GM18951 (cell line): ENCODE data around the gene CCER1.

Experiments
- POLR2A ChIP-seq: IDR thresholded peaks from 4 replicates; pipeline ENCODE4 v1.6.1; 2011; ENCODE audit warnings: mild to moderate bottlenecking; ENCODE audit not compliant: insufficient read length, insufficient read depth; ENCODE audit errors: extremely low read depth
- in situ Hi-C: fragments of 300-500 bp; cut with MboI; formaldehyde crosslinking; loops from one replicate; pipeline ENCODE4 v1.12.0; 2022; ENCODE audit warnings: low sequenced_read_pairs, mixed read lengths, inconsistent platforms; ENCODE audit not compliant: unreplicated experiment

CCER1 gene, protein sequence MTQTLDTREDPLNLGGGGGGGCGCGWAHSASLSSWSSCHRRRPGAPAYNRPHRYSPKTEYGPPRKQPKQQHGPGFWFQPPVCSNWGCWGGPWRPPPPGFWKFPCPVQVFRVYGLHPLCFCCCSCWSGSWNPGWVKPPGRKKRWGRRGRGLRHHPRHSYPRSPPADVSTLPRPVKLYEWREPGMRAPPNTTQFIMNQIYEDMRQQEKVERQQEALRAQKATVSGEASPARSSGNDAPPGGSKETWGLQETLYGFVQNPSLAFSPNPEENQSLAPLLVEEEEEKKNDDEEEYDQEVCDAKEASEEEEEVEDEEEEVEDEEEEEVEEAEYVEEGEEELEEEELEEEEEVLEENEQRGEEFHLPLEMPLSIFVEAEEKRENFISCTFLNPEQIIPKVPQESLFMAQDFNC

GRCh38 chr12:90954921-90955320 lies at the start of gene CCER1:
Gene CCER1, minus strand, starts transcription at chr12:90955176. Its CDS starts 434 bp downstream, at chr12:90954742.
- in situ Hi-C loops, result no loop called here

DNA sequence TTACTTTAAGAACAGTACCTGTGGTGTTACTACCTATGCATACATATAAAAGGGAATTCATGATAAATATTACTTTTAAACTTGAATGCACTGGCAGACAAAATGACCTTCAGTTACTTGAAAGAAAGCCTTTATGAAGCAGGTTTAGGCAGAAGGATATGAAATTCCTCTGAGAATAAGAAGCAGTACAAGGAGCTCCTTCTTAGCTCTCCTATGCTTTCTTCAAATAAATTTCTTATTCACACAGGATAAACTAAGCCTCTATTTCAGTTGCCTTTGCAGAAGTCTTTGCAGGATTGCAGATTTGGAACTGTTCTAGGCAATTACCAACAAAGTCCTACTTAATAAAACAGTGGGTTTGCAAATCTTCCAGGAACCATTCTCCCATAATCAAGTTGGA lies 48.8 kb upstream of the CCER1 start:
- in situ Hi-C loops, result no loop called here
- no peak for TF ChIP-seq POLR2A

More at GRCh38 chr12:90954921-90955320, at the start of gene CCER1:
- no peak for TF ChIP-seq POLR2A

DNA sequence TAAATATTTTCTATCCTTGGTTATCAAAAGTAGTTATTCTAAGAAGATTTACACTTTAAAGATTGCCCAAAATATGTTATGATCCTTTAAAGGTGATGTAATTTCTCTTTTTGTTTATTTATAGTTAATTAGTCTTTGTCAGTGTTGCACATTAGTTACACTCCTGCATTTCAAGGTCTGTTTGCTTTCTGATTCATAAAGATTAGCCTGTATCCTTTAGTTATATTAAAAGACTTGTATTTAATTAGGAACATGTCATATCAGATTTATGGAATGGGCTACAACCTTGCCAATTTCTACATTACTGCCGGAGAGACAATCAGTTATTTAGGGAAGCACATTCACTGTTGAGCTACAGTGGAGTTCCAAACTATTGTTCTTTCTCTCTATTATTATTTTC lies 46.3 kb upstream of the CCER1 start:
- TF ChIP-seq POLR2A, result no peak
- in situ Hi-C loops, result no loop called here

DNA sequence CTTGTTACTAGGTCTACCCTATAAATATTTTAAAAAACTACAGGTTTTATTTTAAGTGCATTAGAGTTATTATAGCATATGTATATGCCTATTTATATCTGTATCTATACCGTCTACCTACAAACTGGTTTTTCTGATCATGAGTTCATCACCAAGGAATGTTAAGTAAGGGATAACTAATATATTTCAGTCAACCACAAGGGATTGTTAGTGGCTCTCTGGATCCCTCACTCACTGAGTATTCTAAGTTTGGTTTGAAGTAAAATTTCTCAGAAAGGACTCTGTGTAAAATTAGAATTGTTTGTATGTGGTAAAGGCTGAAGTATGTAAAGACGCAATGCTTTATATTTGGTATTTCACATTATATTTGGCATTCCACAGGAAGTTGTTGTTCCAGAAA lies 45.0 kb upstream of the CCER1 start:
- in situ Hi-C loops, result loop anchor here (25.0 kb wide), 1 partner anchor 312 kb away; no protein-coding TSS in a partner anchor
- no peak for TF ChIP-seq POLR2A

DNA sequence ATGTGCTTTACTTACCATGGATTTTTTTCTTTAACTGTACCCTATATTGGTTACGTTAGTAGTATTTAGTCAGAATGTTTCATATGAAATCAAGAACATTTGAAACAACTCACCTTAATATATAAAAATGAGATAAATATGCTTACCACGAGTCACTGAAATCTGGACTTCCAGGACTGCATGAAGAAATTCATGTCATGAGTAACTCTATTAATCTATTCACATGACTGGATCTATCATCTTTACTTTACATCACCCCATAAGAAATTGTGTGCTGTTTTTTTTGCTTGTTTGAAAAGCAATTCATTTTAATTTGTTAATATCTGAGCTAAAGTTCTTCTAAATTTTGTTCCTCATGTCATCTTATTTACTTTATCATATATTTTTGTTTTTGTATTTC lies 44.6 kb upstream of the CCER1 start:
- in situ Hi-C loops, result loop anchor here (25.0 kb wide), 1 partner anchor 313 kb away; no protein-coding TSS in a partner anchor
- no peak for TF ChIP-seq POLR2A

GRCh38 chr12:90995010-90995409 lies 40.0 kb upstream of the CCER1 start:
- in situ Hi-C loops, result loop anchor here (25.0 kb wide), 1 partner anchor 317 kb away; no protein-coding TSS in a partner anchor

GRCh38 chr12:90991952-90992465 lies 37.0 kb upstream of the CCER1 start:
- in situ Hi-C loops, result loop anchor here (25.0 kb wide), 1 partner anchor 320 kb away; no protein-coding TSS in a partner anchor
- no peak for TF ChIP-seq POLR2A

More at GRCh38 chr12:90995010-90995409, 40.0 kb upstream of the CCER1 start:
- no peak for TF ChIP-seq POLR2A

GRCh38 chr12:90990611-90991010 lies 35.6 kb upstream of the CCER1 start:
- in situ Hi-C loops, result loop anchor here (25.0 kb wide), 1 partner anchor 322 kb away; no protein-coding TSS in a partner anchor
- no peak for TF ChIP-seq POLR2A

- no peak for TF ChIP-seq POLR2A
- in situ Hi-C loops, result loop anchor here (25.0 kb wide), 1 partner anchor 323 kb away; no protein-coding TSS in a partner anchor
Measured at GRCh38 chr12:90989686-90990111, 34.7 kb upstream of the CCER1 start.

DNA sequence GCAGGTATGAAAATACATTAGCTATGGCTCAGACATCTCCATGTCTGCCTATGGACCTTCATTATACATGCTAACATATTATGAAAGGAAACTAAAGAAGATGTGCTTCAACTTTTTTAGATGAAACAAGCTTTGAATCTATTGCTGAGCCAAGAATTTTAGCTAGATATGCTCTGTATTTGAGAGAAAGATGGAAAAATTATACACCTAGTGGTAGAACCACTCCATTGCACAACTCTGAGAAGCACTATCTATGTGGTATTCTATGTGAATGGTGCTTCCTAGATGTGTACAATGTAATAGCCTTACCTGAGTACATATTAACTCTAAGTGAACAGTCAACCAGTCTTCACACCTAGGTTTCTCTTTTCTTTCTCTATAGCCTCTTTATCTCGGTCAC lies 32.5 kb upstream of the CCER1 start:
- in situ Hi-C loops, result loop anchor here (25.0 kb wide), 1 partner anchor 325 kb away; no protein-coding TSS in a partner anchor
- no peak for TF ChIP-seq POLR2A

DNA sequence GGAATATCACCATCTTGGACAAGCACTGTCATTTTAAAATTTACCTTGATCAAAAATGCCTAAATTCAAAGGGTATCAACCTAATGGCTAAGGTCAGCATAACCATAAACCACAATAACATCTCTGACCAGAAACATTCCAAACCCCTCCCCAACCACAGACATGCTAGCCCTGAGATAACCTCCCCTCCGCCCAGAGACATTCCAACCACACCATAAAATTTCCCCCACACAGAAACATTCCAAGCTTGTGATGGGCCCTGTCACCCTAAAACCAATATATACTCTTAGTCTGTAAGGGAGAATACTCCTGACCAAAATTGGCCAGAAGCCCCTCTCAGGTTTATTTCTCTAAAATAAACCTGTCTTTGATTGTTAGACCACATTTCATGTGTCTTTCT lies 32.1 kb upstream of the CCER1 start:
- in situ Hi-C loops, result loop anchor here (25.0 kb wide), 1 partner anchor 325 kb away; no protein-coding TSS in a partner anchor
- TF ChIP-seq POLR2A, result no peak

DNA sequence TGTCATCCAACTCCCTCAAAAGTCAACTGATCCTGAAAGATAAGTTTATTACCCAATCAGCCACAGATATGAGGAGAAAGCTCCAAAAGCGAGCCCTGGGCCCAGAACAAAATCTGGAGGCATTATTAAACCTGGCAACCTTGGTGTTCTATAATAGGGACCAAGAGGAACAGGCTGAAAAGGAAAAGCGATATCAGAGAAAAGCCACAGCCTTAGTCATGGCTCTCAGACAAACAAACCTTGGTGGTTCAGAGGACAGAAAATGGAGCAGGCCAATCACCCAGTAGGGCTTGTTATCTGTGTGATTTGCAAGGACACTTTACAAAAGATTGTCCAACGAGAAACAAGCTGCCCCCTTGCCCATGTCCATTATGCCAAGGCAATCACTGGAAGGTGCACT lies 30.4 kb upstream of the CCER1 start:
- in situ Hi-C loops, result loop anchor here (25.0 kb wide), 1 partner anchor 327 kb away; no protein-coding TSS in a partner anchor

DNA sequence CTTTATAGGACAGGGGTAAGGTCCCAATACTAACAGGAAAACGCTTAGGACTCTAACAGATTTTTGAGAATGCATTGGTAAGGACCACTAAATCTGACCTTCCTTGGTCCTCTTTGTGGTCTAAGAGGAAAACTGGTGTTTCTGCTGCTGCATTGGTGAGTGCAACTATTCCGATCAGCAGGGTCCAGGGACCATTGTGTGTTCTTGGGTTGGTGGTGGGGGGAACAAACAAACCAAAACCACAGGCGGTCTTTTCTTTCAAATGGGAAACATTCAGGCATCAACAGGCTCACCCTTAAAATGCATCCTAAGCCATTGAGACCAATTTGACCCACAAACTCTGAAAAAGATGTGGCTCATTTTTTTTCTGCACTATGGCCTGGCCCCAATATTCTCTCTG lies 29.1 kb upstream of the CCER1 start:
- in situ Hi-C loops, result loop anchor here (25.0 kb wide), 1 partner anchor 328 kb away; no protein-coding TSS in a partner anchor

More for the DNA sequence above, 29.1 kb upstream of the CCER1 start:
- TF ChIP-seq POLR2A, result no peak
